K562 (cell line): Measurements from ENCODE around the gene GPR15. TPM values are rescaled to one million over a fixed set of nuclear protein-coding genes. Genes with fewer than 3 reads are reported as not detected.

Experiments used
- ATAC-seq: fragments of 200-7000 bp; cut with Tn5 transposase; 3 replicates; pipeline ENCODE4 v1.9.1; 2020; ENCODE audit warnings: moderate library complexity
- BruUV-seq: library from RNA; stranded (reverse); fragments of 400-500 nt; replicated peaks from 2 replicates; lab custom pipeline; 2021; lab: Mats Ljungman, UMichigan
- CTCF ChIA-PET: fragments of 300-600 bp; formaldehyde crosslinking; extraction: SDS; loops from one replicate; lab custom pipeline; 2021; ENCODE audit warnings: low intra/inter-chr PET ratio; lab: Yijun Ruan, JAX
- POLR2A ChIA-PET: fragments of 300-600, 350-650 bp; sonication (Branson Sonifier 250); formaldehyde crosslinking; extraction: SDS; loops from one replicate; lab custom pipeline; 2021; ENCODE audit warnings: antibody characterized with exemption, inconsistent platforms; lab: Yijun Ruan, JAX
- DNase-seq, 4 experiments: peaks; one replicate each; pipeline versions ENCODE4 v3.0.0 to v3.0.0-alpha.2; 2011 to 2018; ENCODE audit warnings: low spot score in 3 of 4, mixed read lengths in 3 of 4; ENCODE audit errors: extremely low read depth in 1 of 4
- FAIRE-seq: peaks from 2 replicates; lab custom pipeline; 2011; peaks lifted over from hg19 to GRCh38; lab: Jason Lieb, UNC
- H2AFZ ChIP-seq: 2 replicates; pipeline ENCODE4 v1.6.0; 2011; ENCODE audit warnings: low read depth, low read length, control low read depth, inconsistent platforms
- H3K27ac ChIP-seq: fragments of 200-600 bp; 3 replicates; pipeline ENCODE4 v1.8.0; 2011; ENCODE audit warnings: low read depth, mild to moderate bottlenecking, control low read depth, inconsistent platforms, low read length, moderate library complexity, mixed read lengths; ENCODE audit errors: extremely low read depth
- H3K27me3 ChIP-seq, 2 experiments: fragments of 300-600 bp in 1 of 2; 2 replicates in 1 of 2; 3 replicates in 1 of 2; pipeline versions ENCODE4 v1.6.0 to v1.8.0; 2011; ENCODE audit warnings: inconsistent platforms in 2 of 2, low read length in 2 of 2, mild to moderate bottlenecking in 1 of 2, mixed read lengths in 1 of 2, moderate library complexity in 1 of 2; ENCODE audit not compliant: control insufficient read depth in 2 of 2, insufficient read depth in 2 of 2
- H3K36me3 ChIP-seq: fragments of 300-600 bp; 3 replicates; pipeline ENCODE4 v1.8.0; 2011; ENCODE audit warnings: mild to moderate bottlenecking, low read length, inconsistent platforms; ENCODE audit not compliant: control insufficient read depth, insufficient read depth
- H3K4me1 ChIP-seq, 2 experiments: fragments of 200-600 bp in 1 of 2; replicated peaks in 1 of 2; 2 replicates in 1 of 2; 3 replicates in 1 of 2; pipeline versions ENCODE4 v1.5.1 to v1.8.0; 2011; ENCODE audit warnings: inconsistent platforms in 2 of 2, low read length in 2 of 2, mild to moderate bottlenecking in 1 of 2, mixed read lengths in 1 of 2, moderate library complexity in 1 of 2; ENCODE audit not compliant: control insufficient read depth in 2 of 2, insufficient read depth in 2 of 2
- H3K4me2 ChIP-seq: 2 replicates; pipeline ENCODE4 v1.6.1; 2011; ENCODE audit warnings: low read length, control low read depth, inconsistent platforms, mixed read lengths; ENCODE audit not compliant: insufficient read depth
- H3K4me3 ChIP-seq: fragments of 200-600 bp; sonication (generic), shearing (Covaris generic); 2 replicates; pipeline ENCODE4 v1.5.1; 2016; ENCODE audit warnings: control low read depth, inconsistent platforms
- H3K79me2 ChIP-seq: fragments of 200-600 bp; 3 replicates; pipeline ENCODE4 v1.8.0; 2011; ENCODE audit warnings: low read length, inconsistent platforms; ENCODE audit not compliant: control insufficient read depth, insufficient read depth
- H3K9ac ChIP-seq, 2 experiments: 2 replicates each; pipeline versions ENCODE4 v1.6.0 to v1.6.1; 2011; ENCODE audit warnings: low read depth in 2 of 2, low read length in 2 of 2, control low read depth in 1 of 2, inconsistent platforms in 1 of 2, mild to moderate bottlenecking in 1 of 2, mixed read lengths in 1 of 2; ENCODE audit not compliant: insufficient read depth in 1 of 2
- H3K9me1 ChIP-seq: one replicate; pipeline ENCODE4 v1.6.0; 2011; ENCODE audit warnings: inconsistent platforms, mild to moderate bottlenecking, low read length, moderate library complexity; ENCODE audit not compliant: control insufficient read depth, insufficient read depth
- H3K9me3 ChIP-seq: replicated peaks from 2 replicates; pipeline ENCODE4 v1.5.1; 2011; ENCODE audit warnings: low read depth, low read length, inconsistent platforms; ENCODE audit not compliant: control insufficient read depth, insufficient read depth
- H4K20me1 ChIP-seq: replicated peaks from 2 replicates; pipeline ENCODE4 v1.6.1; 2011; ENCODE audit warnings: low read length, inconsistent platforms, mixed read lengths; ENCODE audit not compliant: control insufficient read depth, insufficient read depth
- ERF ChIP-seq: fragments of 450-650 bp; formaldehyde crosslinking; IDR thresholded peaks from 2 replicates; pipeline ENCODE4 v1.4.0; 2020; ENCODE audit warnings: mild to moderate bottlenecking, mixed read lengths
- KDM1A ChIP-seq, 2 experiments: fragments of 450-650 bp; IDR thresholded peaks; 2 replicates each; pipeline ENCODE4 v1.6.1; 2016; ENCODE audit warnings: mild to moderate bottlenecking in 2 of 2
- MTF1 ChIP-seq: fragments of 250-450 bp; sonication (Bioruptor Pico); IDR thresholded peaks from 2 replicates; pipeline ENCODE4 v1.9.0; 2021; ENCODE audit warnings: moderate library complexity, mild to moderate bottlenecking, inconsistent platforms, borderline replicate concordance
- RBBP5 ChIP-seq: fragments of 200-600 bp; sonication (generic); IDR thresholded peaks from 2 replicates; pipeline ENCODE4 v1.6.1; 2012; ENCODE audit warnings: borderline replicate concordance, mild to moderate bottlenecking, low read length, control low read depth, inconsistent platforms; ENCODE audit not compliant: insufficient read depth, poor library complexity, severe bottlenecking
- SP1 ChIP-seq: sonication (generic); formaldehyde crosslinking; IDR thresholded peaks from 2 replicates; pipeline ENCODE4 v1.8.1; 2022; ENCODE audit warnings: mild to moderate bottlenecking, missing genetic modification reagents
- SRSF3 ChIP-seq: fragments of 200-400 bp; formaldehyde crosslinking; IDR thresholded peaks from 2 replicates; pipeline ENCODE4 v1.6.1; 2016; ENCODE audit warnings: mild to moderate bottlenecking, low read length, moderate library complexity; ENCODE audit not compliant: insufficient read depth
- TAF7 ChIP-seq: fragments of 450-650 bp; IDR thresholded peaks from 2 replicates; pipeline ENCODE4 v1.6.1; 2016; ENCODE audit warnings: missing genetic modification characterization, missing compliant biosample characterization
- ZNF253 ChIP-seq: fragments of 250-450 bp; sonication (Bioruptor Pico); conservative IDR thresholded peaks from 2 replicates; pipeline ENCODE4 v1.6.1; 2021; ENCODE audit warnings: mild to moderate bottlenecking
- ZNF551 ChIP-seq: fragments of 250-450 bp; sonication (Bioruptor Pico); IDR thresholded peaks from 2 replicates; pipeline ENCODE4 v1.5.0; 2021; ENCODE audit warnings: mild to moderate bottlenecking, moderate library complexity
- ZNF79 ChIP-seq: fragments of 250-450 bp; sonication (Bioruptor Pico); IDR thresholded peaks from 2 replicates; pipeline ENCODE4 v1.4.0; 2020; ENCODE audit warnings: low read depth, mild to moderate bottlenecking, moderate library complexity
- WGBS: fragments of 100-300 bp; shearing (Covaris generic); methylation state at CpG from one replicate; pipeline ENCODE4 v1.1.6; 2016; ENCODE audit warnings: low coverage, mixed read lengths; ENCODE audit not compliant: insufficient coverage; ENCODE audit errors: missing lambda C conversion rate; 5-methylcytosine and 5-hydroxymethylcytosine counted together
- in situ Hi-C: fragments of 300-500 bp; cut with MboI; formaldehyde crosslinking; loops from 4 replicates; pipeline ENCODE4 v1.15.0; 2018; ENCODE audit warnings: inconsistent platforms, mixed read lengths
- intact Hi-C: fragments of 100-400 bp; cut with micrococcal nuclease; formaldehyde crosslinking; loops from 2 replicates; pipeline ENCODE4 v1.14.2; 2022
- polyA plus RNA-seq, 8 experiments: library from polyadenylated mRNA; depleted of rRNA in 4 of 8; stranded (reverse) in 5 of 8; unstranded in 3 of 8; fragments of >200 nt; fragmentation: Nextera tagmentation in 2 of 8; fragmentation: Illumina TruSeq in 1 of 8; extraction: Ambion mirVana in 2 of 8; extraction: Trizol in 1 of 8; gene quantifications; 2 replicates each; pipeline versions ENCODE4 v1.2.1 to v1.2.3, GENCODE V29; 2011 to 2014; ENCODE audit warnings: inconsistent platforms in 1 of 8, missing spikeins in 1 of 8
- total RNA-seq, 7 experiments: library from RNA; depleted of rRNA in 6 of 7; stranded (reverse); fragments of >200 nt in 6 of 7; fragmentation: Illumina TruSeq in 2 of 7; extraction: Trizol in 2 of 7; gene quantifications; 2 replicates each; pipeline versions ENCODE4 v1.2.1 to v1.2.3, GENCODE V29; 2011 to 2021; ENCODE audit warnings: low replicate concordance in 1 of 7
- TF ChIP-seq, protein P1 (sequence below): fragments of 450-650 bp; IDR thresholded peaks from 2 replicates; pipeline ENCODE4 v1.6.1; 2016; ENCODE audit warnings: low read depth, mild to moderate bottlenecking, moderate library complexity

GPR15 gene
- total and polyA plus RNA-seq, 9 of the 15 experiments (the other 6 are each of a cell fraction or from before 2014, with no cell fraction given): 0.13 TPM; not detected in 8

DNA sequence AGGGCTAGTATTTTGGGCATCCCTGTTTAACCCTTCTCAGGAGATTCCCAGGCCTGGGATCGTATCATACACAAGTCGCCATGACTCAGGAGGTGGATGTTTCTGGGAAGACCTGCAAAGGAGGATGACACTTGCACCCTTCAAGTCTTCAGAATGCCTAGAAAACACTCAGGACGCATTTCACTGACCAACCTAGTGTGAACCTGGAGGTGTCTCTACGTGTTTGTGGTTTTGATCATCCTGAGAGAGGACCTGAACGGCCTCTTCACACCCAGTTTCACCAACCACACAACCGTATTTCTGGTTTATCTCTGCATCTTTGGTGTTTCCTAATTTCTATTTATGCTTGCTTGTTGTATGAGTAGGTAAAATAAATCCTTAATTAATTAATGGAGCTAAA lies 6.3 kb upstream of the GPR15 start:
- H3K4me3 ChIP-seq: no peak overlapping the region
- H3K36me3 ChIP-seq: peaks cover 8% of the 10 kb centered on the region; the same call in 2 of the 3 replicates
- H3K9me1 ChIP-seq: no peaks in the 10 kb centered on the region
- no peak for TF ChIP-seq ZNF79 (CRISPR knock-in tag)
- TF ChIP-seq TAF7 (tag): no peak
- no peak for TF ChIP-seq RBBP5
- TF ChIP-seq, all 486 proteins: peak for 0
- intact Hi-C loops (no loop called here), in situ Hi-C loops (no loop called here)
- no peak for FAIRE-seq
- CTCF ChIA-PET: no interaction called here
- Histone ChIP-seq H3K9me3 (no peaks in the 10 kb centered on the region), H4K20me1 (no peaks in the 10 kb centered on the region), H3K27me3 (no peaks in the 10 kb centered on the region), H2AFZ (peak overlapping the region; percentile 34; the same call in 1 of the 2 replicates), H3K4me1 (peaks cover 0 to 10% of the 10 kb centered on the region in 2 experiments; a peak in 2 of 5 replicates), H3K79me2 (peaks cover 22% of the 10 kb centered on the region), H3K4me2 (no peak overlapping the region), H3K27ac (no peak overlapping the region), H3K9ac (no peak overlapping the region)
- no peak for DNase-seq
- WGBS: 52% methylated on average over 5 of the region's 6 CpGs
- POLR2A ChIA-PET: no interaction called here
- ATAC-seq: no peak
- no TSS peak for BruUV-seq

DNA sequence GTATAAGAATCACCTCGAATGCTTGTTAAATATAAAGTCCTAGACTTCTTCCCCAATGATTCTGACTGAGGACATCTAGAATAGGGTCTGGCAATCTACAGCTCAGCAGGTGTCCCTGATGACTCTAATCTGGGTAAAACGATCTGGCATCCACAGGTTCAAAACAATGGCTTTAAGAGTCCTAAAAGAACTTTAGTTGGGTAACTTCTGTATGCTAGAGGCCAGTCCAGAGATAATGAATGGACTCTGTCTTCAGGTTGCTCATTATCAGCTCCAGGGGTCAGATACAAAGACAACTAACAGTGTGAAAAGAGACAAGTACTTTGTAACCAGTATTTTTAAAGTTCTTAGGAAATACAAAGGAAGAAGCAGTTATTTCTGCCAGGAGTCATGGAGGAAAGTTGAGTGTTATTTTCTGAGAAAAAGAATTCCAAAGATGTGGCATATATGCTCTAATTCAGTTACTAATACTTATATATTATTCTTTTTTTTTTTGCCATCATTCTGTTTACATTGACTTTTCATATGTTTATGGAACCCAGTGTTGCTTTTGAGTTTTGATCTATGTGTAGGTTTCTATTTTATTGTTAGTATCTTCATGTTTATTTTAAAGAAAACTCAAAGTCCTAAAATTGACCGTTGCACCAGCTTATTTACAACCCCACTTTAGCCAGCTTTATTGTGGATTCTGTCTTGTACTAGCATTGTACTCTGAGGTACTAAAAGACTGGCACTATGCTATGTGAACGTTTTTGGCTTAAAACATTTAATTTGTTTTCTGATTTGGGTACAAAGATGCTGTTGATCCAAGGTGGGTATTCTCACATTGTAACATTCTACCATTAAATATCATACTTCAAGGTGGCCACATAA lies 3.1 kb upstream of the GPR15 start:
- Histone ChIP-seq H3K4me2 (no peak overlapping the region), H3K79me2 (no peaks in the 10 kb centered on the region), H3K4me1 (peaks cover 6 to 9% of the 10 kb centered on the region in 2 experiments; a peak in 3 of 5 replicates), H3K9me3 (no peaks in the 10 kb centered on the region), H3K36me3 (no peaks in the 10 kb centered on the region), H2AFZ (0 out of 2 replicates have a peak overlapping the region, but pooled peaks have one; percentile 28), H3K27me3 (no peaks in the 10 kb centered on the region), H3K9me1 (no peaks in the 10 kb centered on the region), H3K27ac (no peak overlapping the region), H4K20me1 (no peaks in the 10 kb centered on the region), H3K9ac (no peak overlapping the region), H3K4me3 (no peak overlapping the region)
- intact Hi-C loops (no loop called here), in situ Hi-C loops (no loop called here)
- ChIA-PET CTCF (no interaction called here), POLR2A (no interaction called here)
- 13% methylated on average over 4 of the region's 4 CpGs for WGBS
- no TSS peak for BruUV-seq
- FAIRE-seq (peak; percentile 64), DNase-seq (peak in 1 of 4 experiments; percentile 18), ATAC-seq (peak; percentile 61)
- no peak for TF ChIP-seq ERF
- TF ChIP-seq ZNF253 (CRISPR knock-in tag): no peak
- no peak for TF ChIP-seq MTF1 (CRISPR knock-in tag)
- TF ChIP-seq, protein P1, sequence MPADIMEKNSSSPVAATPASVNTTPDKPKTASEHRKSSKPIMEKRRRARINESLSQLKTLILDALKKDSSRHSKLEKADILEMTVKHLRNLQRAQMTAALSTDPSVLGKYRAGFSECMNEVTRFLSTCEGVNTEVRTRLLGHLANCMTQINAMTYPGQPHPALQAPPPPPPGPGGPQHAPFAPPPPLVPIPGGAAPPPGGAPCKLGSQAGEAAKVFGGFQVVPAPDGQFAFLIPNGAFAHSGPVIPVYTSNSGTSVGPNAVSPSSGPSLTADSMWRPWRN: no peak
- TF ChIP-seq SP1 (CRISPR knock-in tag): no peak
- no peak for TF ChIP-seq ZNF551 (CRISPR knock-in tag)
- TF ChIP-seq KDM1A (IDR thresholded peaks at IDR 0.05): no peak
- no peak for TF ChIP-seq SRSF3
